ENCODE measurements around the gene KCTD11. TPM values are rescaled to one million over a fixed set of nuclear protein-coding genes. Genes with fewer than 3 reads are reported as not detected.

The KCTD11 gene
- total and polyA plus RNA-seq, 2 of the 13 experiments (the other 11 are each of a cell fraction or from before 2014, with no cell fraction given) = 1.6 to 2.6 TPM

DNA sequence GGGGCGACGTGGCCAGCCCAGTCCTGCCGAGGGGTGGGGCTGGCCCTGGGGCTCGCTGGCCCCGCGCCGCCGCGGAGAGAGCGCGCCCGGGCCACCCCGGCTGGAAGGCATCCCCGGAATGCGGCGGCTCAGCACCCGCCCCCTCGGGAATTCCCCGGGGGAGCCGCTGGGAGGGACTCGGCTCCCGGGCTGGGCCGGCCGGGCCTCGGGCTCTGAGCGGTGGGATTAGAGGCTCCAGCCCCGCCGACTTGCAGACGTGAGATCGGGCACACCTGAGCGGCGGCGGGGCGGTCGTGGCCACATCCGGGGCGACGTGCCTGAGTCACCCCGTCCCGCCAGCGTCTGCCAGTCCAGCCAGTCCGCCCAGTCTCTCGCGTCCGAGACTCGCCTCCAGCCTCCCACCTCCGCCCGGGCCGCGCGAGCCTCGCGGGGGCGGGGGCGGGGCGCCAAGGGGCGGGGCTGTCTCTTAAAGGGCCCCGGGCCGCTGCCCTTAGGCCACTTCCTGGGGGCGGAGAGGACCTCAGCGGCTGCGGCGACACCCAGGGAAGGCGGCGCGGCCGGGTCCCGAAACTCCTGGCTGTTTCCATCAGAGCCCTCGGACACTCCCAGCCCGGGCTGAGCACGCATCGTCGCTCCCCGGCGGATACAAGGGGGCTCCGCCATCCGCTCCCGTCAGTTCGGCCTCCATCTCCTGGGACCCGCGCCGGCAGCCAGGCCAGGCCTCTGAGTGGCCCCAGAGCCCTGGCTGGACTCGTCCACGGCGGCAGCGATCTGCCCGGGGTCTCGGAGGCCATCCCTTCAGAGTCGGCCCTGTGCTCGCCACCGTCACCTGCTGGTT, at the start of gene KCTD11 (continued):
- TF ChIP-seq, protein P1, sequence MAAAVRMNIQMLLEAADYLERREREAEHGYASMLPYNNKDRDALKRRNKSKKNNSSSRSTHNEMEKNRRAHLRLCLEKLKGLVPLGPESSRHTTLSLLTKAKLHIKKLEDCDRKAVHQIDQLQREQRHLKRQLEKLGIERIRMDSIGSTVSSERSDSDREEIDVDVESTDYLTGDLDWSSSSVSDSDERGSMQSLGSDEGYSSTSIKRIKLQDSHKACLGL (CRISPR knock-in tag; IDR thresholded peaks at IDR 0.05) = peak; percentile 63
- TF ChIP-seq TRIM24 (CRISPR knock-in tag; IDR thresholded peaks at IDR 0.05) = no peak
- no peak for TF ChIP-seq ZNF615 (CRISPR knock-in tag; IDR thresholded peaks at IDR 0.05; ENCODE audit: borderline replicate concordance)
- TF ChIP-seq FOSL2 (CRISPR knock-in tag; IDR thresholded peaks at IDR 0.05) = peak; percentile 77
- no peak for TF ChIP-seq SMARCC2 (IDR thresholded peaks at IDR 0.05)
- TF ChIP-seq ZFP82 (CRISPR knock-in tag; IDR thresholded peaks at IDR 0.05; ENCODE audit: borderline replicate concordance) = peak; percentile 51; the same call in 1 of the 2 replicates
- TF ChIP-seq, protein P2, sequence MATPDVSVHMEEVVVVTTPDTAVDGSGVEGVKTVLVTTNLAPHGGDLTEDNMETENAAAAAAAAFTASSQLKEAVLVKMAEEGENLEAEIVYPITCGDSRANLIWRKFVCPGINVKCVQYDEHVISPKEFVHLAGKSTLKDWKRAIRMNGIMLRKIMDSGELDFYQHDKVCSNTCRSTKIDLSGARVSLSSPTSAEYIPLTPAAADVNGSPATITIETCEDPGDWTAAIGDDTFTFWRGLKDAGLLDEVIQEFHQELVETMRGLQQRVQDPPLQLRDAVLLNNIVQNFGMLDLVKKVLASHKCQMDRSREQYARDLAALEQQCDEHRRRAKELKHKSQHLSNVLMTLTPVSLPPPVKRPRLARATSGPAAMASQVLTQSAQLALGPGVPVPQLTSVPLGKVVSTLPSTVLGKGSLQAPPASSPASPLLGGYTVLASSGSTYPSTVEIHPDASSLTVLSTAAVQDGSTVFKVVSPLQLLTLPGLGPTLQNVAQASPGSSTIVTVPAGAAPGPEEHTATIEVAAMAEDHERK (CRISPR knock-in tag; IDR thresholded peaks at IDR 0.05; ENCODE audit: low read depth) = no peak
- peak; percentile 57 for TF ChIP-seq KLF12 (CRISPR knock-in tag; IDR thresholded peaks at IDR 0.05; ENCODE audit: borderline replicate concordance)
- peak; percentile 72 for TF ChIP-seq ARNT2 (CRISPR knock-in tag; IDR thresholded peaks at IDR 0.05; ENCODE audit: low read depth)
- TF ChIP-seq ATF7-NPFF (CRISPR knock-in tag; IDR thresholded peaks at IDR 0.05; ENCODE audit: low read depth) = no peak
- no peak for TF ChIP-seq SMAD1 (CRISPR knock-in tag; IDR thresholded peaks at IDR 0.05; ENCODE audit: borderline replicate concordance, low read depth)
- TF ChIP-seq ZNF83 (CRISPR knock-in tag; IDR thresholded peaks at IDR 0.05; ENCODE audit: borderline replicate concordance) = no peak
- no peak for TF ChIP-seq ZNF326 (CRISPR knock-in tag; IDR thresholded peaks at IDR 0.05; ENCODE audit: borderline replicate concordance)
- peak; percentile 20; the same call in 1 of the 2 replicates for TF ChIP-seq NCOA2 (CRISPR knock-in tag; IDR thresholded peaks at IDR 0.05)
- TF ChIP-seq PATZ1 (CRISPR knock-in tag; IDR thresholded peaks at IDR 0.05) = peak; percentile 80
- no peak for TF ChIP-seq ZBTB43 (CRISPR knock-in tag; conservative IDR thresholded peaks at IDR 0.05)
- no peak; the same call in 1 of the 2 replicates for TF ChIP-seq RXRA (CRISPR knock-in tag; IDR thresholded peaks at IDR 0.05)
- peak; percentile 81; the same call in 1 of the 2 replicates for TF ChIP-seq NR0B2 (CRISPR knock-in tag; IDR thresholded peaks at IDR 0.05)
- TF ChIP-seq PHF8 (CRISPR knock-in tag; IDR thresholded peaks at IDR 0.05) = peak; percentile 68
- peak; percentile 51 for TF ChIP-seq MED1 (CRISPR knock-in tag; IDR thresholded peaks at IDR 0.05)
